Measurements from ENCODE around the gene FOCAD.

FOCAD gene

DNA sequence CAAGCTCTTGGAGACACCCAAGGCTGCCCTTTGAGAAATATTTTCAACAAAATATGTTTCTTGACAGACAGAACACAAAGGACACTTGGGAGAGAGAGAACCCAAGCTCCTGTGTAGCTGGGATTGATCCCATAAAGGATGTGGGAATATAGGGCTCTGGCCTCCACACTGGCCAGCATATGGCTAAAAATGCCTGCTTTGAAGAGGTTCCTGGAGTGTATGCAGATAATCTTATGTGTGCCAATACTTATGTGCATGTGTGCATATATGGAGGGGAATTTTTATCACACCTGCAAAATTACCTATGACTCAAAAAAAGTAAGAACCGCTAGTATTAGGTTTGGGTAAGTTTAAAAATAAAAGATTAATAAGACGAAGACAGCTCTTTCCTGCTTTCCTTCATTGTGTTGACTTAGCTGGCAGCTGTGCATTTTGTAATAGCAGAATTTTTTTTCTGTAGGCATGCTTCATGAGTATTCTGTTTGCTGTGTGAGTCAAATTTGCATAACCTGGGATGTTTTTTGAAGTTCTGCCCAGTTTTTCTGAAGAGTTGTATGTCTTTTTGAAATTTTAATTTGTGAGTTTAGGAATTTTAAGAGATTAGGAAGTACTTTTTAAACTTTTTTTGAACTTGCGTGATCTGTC, 304.7 kb downstream of the FOCAD start:
- DNase-seq (ENCODE audit: low read depth): peak; percentile 23
- H3K4me3 ChIP-seq (ENCODE audit: low read length): no peak overlapping the region
- TF ChIP-seq, protein P1, sequence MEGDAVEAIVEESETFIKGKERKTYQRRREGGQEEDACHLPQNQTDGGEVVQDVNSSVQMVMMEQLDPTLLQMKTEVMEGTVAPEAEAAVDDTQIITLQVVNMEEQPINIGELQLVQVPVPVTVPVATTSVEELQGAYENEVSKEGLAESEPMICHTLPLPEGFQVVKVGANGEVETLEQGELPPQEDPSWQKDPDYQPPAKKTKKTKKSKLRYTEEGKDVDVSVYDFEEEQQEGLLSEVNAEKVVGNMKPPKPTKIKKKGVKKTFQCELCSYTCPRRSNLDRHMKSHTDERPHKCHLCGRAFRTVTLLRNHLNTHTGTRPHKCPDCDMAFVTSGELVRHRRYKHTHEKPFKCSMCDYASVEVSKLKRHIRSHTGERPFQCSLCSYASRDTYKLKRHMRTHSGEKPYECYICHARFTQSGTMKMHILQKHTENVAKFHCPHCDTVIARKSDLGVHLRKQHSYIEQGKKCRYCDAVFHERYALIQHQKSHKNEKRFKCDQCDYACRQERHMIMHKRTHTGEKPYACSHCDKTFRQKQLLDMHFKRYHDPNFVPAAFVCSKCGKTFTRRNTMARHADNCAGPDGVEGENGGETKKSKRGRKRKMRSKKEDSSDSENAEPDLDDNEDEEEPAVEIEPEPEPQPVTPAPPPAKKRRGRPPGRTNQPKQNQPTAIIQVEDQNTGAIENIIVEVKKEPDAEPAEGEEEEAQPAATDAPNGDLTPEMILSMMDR (conservative IDR thresholded peaks at IDR 0.05; ENCODE audit: low read length): no peak

GRCh38 chr9:20989923-20990341, 305.9 kb downstream of the FOCAD start:
- H3K4me3 ChIP-seq (ENCODE audit: low read length): no peak overlapping the region
- no peak for DNase-seq (ENCODE audit: low read depth)

GRCh38 chr9:20990867-20991266, 306.8 kb downstream of the FOCAD start:
- TF ChIP-seq, protein P1 (conservative IDR thresholded peaks at IDR 0.05; ENCODE audit: low read length): no peak

More at GRCh38 chr9:20989923-20990341, 305.9 kb downstream of the FOCAD start:
- TF ChIP-seq, protein P1 (conservative IDR thresholded peaks at IDR 0.05; ENCODE audit: low read length): no peak

DNA sequence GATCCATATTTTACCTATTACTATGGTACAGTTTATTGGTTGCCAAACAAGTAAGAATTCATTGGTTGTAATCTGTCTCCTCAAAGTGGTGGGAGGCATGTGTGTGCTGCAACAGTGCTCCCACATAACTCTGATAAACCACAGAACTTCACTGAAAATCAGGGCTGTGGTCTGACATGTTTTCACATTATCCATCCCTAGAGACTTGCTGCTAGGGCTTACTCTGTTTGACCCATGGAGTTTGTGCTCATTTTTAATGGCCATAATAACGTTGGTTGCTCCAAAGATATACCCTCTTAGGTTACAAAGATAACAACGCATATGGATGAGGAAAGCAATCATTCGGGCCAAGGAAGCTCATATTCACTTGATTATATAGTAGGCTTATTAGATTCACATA, 310.4 kb downstream of the FOCAD start:
- no peak for DNase-seq (ENCODE audit: low read depth)
- H3K4me3 ChIP-seq (ENCODE audit: low read length): no peak overlapping the region
- TF ChIP-seq, protein P1 (conservative IDR thresholded peaks at IDR 0.05; ENCODE audit: low read length): no peak

More at GRCh38 chr9:20990867-20991266, 306.8 kb downstream of the FOCAD start:
- no peak overlapping the region for H3K4me3 ChIP-seq (ENCODE audit: low read length)
- no peak for DNase-seq (ENCODE audit: low read depth)

GRCh38 chr9:20995616-20996015, 311.6 kb downstream of the FOCAD start:
- TF ChIP-seq, protein P1 (conservative IDR thresholded peaks at IDR 0.05; ENCODE audit: low read length): no peak
- no peak for DNase-seq (ENCODE audit: low read depth)
- H3K4me3 ChIP-seq (ENCODE audit: low read length): no peak overlapping the region

GRCh38 chr9:20996809-20997208, 312.8 kb downstream of the FOCAD start:
- DNase-seq (ENCODE audit: low read depth): no peak
- no peak overlapping the region for H3K4me3 ChIP-seq (ENCODE audit: low read length)
- TF ChIP-seq, protein P1 (conservative IDR thresholded peaks at IDR 0.05; ENCODE audit: low read length): no peak

DNA sequence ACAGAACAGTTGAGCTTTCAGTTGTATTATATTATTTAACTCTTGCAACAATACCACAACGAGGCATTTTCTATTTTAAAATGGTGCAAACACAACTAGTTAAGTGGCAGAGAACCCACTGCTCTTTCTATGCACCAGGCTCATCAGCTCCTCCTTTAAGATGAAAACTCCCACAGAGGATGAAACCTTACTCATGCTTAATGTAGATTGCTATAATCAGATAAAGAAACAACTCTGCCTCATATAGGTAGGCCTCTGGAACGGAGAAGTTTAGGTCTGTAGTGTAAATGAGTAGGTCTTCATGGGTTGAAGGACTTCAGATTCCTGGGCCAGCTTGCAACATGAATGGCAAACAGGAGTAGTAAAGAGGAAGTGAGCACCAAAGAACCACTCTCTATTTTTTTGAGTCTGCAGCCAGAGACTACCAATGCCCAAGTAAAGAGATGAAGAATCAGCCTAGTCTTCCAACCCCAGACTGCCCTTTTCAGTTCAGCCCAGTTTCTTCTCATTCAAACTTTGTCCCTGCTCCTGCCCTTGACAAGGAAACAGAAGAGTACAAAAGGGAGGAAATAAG, 313.5 kb downstream of the FOCAD start:
- no peak overlapping the region for H3K4me3 ChIP-seq (ENCODE audit: low read length)
- no peak for DNase-seq (ENCODE audit: low read depth)
- TF ChIP-seq, protein P1 (conservative IDR thresholded peaks at IDR 0.05; ENCODE audit: low read length): no peak
